OCI-LY7 (cell line): ENCODE results near the gene SPOCK1.

Source experiments
- CTCF ChIP-seq: fragments of 200-600 bp; sonication (generic); conservative IDR thresholded peaks from 2 replicates; pipeline ENCODE4 v1.5.1; 2014; ENCODE audit warnings: mild to moderate bottlenecking, antibody characterized with exemption, low read length, moderate library complexity, mixed read lengths
- EZH2phosphoT487 ChIP-seq: fragments of 200-600 bp; sonication (generic); IDR thresholded peaks from 2 replicates; pipeline ENCODE4 v1.6.1; 2018; ENCODE audit warnings: low read depth, borderline replicate concordance, mild to moderate bottlenecking, mixed run types, antibody characterized with exemption, low read length, moderate library complexity, mixed read lengths

DNA sequence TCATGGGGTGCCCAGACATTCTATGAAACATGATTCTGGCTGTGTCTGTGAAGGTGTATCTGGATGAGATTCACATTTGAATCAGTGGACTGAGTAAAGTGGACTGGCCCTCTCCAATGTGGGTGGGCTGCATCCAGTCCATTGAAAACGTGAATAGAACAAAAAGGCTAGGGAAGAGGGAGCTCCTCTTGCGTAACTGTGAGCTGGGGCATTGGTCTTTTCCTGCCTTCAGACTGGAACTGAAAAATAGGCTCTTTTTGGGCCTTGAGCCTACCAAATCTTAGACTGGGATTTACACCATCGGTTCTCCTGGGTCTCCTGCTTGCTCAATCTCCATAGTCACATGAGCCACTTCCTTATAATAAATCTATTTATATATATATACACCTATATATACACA is 170.1 kb downstream of the SPOCK1 start:
- TF ChIP-seq CTCF (no peak), EZH2phosphoT487 (no peak)
